ENCODE data around the gene C3orf52.

DNA sequence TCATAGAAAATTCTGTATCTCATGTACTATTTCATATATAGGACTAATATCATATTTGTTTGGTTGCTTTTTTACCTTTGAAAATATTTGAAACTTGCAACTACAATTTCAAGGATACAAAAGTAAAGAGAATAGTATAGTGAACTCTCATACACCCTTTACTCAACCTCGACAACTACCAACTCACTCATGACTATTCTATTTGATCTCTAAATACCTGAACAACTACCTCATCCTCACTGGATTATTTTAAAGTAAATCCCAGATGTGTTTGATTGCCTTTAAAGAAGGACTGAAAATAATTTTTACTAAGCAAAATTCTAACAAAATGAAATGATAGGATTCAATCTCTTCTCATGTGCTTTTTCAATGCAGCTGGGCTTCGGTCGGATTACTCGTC, 39.6 kb upstream of the C3orf52 start:
- TF ChIP-seq, protein P1, sequence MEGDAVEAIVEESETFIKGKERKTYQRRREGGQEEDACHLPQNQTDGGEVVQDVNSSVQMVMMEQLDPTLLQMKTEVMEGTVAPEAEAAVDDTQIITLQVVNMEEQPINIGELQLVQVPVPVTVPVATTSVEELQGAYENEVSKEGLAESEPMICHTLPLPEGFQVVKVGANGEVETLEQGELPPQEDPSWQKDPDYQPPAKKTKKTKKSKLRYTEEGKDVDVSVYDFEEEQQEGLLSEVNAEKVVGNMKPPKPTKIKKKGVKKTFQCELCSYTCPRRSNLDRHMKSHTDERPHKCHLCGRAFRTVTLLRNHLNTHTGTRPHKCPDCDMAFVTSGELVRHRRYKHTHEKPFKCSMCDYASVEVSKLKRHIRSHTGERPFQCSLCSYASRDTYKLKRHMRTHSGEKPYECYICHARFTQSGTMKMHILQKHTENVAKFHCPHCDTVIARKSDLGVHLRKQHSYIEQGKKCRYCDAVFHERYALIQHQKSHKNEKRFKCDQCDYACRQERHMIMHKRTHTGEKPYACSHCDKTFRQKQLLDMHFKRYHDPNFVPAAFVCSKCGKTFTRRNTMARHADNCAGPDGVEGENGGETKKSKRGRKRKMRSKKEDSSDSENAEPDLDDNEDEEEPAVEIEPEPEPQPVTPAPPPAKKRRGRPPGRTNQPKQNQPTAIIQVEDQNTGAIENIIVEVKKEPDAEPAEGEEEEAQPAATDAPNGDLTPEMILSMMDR (IDR thresholded peaks at IDR 0.05; ENCODE audit: insufficient read depth, low read length): no peak
- TF ChIP-seq POLR2AphosphoS5 (IDR thresholded peaks at IDR 0.05; ENCODE audit: low read depth): no peak
- TF ChIP-seq, protein P2, sequence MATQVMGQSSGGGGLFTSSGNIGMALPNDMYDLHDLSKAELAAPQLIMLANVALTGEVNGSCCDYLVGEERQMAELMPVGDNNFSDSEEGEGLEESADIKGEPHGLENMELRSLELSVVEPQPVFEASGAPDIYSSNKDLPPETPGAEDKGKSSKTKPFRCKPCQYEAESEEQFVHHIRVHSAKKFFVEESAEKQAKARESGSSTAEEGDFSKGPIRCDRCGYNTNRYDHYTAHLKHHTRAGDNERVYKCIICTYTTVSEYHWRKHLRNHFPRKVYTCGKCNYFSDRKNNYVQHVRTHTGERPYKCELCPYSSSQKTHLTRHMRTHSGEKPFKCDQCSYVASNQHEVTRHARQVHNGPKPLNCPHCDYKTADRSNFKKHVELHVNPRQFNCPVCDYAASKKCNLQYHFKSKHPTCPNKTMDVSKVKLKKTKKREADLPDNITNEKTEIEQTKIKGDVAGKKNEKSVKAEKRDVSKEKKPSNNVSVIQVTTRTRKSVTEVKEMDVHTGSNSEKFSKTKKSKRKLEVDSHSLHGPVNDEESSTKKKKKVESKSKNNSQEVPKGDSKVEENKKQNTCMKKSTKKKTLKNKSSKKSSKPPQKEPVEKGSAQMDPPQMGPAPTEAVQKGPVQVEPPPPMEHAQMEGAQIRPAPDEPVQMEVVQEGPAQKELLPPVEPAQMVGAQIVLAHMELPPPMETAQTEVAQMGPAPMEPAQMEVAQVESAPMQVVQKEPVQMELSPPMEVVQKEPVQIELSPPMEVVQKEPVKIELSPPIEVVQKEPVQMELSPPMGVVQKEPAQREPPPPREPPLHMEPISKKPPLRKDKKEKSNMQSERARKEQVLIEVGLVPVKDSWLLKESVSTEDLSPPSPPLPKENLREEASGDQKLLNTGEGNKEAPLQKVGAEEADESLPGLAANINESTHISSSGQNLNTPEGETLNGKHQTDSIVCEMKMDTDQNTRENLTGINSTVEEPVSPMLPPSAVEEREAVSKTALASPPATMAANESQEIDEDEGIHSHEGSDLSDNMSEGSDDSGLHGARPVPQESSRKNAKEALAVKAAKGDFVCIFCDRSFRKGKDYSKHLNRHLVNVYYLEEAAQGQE (IDR thresholded peaks at IDR 0.05; ENCODE audit: insufficient replicate concordance, low read depth): no peak
